Measurements from ENCODE around the gene NEUROD6. TPM values are rescaled to one million over a fixed set of nuclear protein-coding genes. Genes with fewer than 3 reads are reported as not detected.
A peak's percentile ranks its signal among the peaks of the same experiment; 100 is the strongest.

NEUROD6 gene
- total RNA-seq, 6 donors from 2014 or later, result not detected

DNA sequence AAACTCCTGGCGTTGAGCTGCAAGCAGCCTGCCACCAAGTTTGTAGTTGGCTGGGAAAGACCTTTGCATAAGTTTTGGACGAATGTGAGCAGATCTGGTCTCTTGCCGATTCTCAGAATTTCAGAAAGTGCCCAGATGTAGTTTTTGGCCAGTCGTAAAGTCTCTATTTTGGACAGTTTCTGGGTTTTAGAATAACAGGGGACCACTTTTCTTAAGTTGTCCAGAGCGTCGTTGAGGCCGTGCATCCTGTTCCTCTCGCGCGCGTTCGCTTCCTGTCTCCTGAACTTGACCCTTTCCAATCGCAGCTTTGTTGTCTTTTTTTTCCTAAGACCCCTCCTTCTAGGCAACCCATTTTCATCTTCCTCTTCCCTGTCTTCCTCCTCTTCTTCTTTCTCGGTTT, 1.8 kb downstream of the NEUROD6 start:
- 51 to 56% methylated on average over 14 of the region's 14 CpGs for WGBS, 2 donors
- Histone ChIP-seq H3K9me3 (no peaks in the 10 kb centered on the region), H3K27me3 (peaks cover 0 to 10% (median 3%) of the 10 kb centered on the region in 4 donors), H3K4me1 (peaks cover 0 to 10% (median 6%) of the 10 kb centered on the region in 4 donors), H3K4me3 (no peak overlapping the region), H3K36me3 (no peaks in the 10 kb centered on the region), H3K27ac (no peak overlapping the region)
- DNase-seq (no peak), ATAC-seq (ENCODE audit: low FRiP score in 2 of 2) (no peak)
- TF ChIP-seq POLR2A (IDR thresholded peaks at IDR 0.05) (no peak), EP300 (IDR thresholded peaks at IDR 0.05) (no peak), CTCF (IDR thresholded peaks at IDR 0.05) (no peak), POLR2AphosphoS5 (IDR thresholded peaks at IDR 0.05) (no peak)

DNA sequence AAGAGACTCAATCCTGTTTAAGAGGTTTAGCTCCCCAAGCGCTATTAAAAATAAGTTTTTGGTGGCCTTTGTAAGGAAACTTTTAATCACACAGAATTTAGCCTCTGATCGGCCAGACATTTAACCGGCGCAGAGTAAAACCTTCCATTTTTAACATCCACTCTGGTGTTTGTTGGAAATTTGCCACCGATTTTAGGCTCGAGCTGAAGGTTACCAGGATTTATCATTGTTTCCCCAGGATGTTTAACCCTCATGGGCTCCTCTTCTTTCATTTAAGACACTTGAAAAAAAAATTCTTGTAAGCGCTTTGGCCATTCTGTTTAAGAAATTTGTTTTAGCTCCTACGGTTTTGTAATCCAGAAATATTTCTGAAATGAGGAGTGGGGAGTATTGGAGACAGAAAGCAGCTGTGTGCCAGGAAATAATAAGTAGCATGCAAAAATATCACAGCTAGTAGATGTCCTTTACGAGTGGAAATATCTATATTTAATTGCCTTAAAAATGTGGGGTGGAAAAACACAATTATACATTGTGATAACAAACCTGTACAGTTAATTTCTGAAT, 3.4 kb downstream of the NEUROD6 start:
- TF ChIP-seq POLR2AphosphoS5 (IDR thresholded peaks at IDR 0.05) (no peak), EP300 (IDR thresholded peaks at IDR 0.05) (no peak)
- peaks cover 0 to 10% (median 3%) of the 10 kb centered on the region in 4 donors for H3K27me3 ChIP-seq
- no peak for ATAC-seq (ENCODE audit: low FRiP score in 2 of 2)
- WGBS, 2 donors, result 59 to 62% methylated on average over 9 of the region's 9 CpGs
- peak overlapping the region in 1 of 4 donors; percentile 2 for H3K4me3 ChIP-seq
- H3K4me1 ChIP-seq, result peaks cover 0 to 10% (median 6%) of the 10 kb centered on the region in 4 donors
- H3K27ac ChIP-seq, result no peak overlapping the region
- H3K36me3 ChIP-seq, result no peaks in the 10 kb centered on the region
- H3K9me3 ChIP-seq, result no peaks in the 10 kb centered on the region
- DNase-seq, result no peak

DNA sequence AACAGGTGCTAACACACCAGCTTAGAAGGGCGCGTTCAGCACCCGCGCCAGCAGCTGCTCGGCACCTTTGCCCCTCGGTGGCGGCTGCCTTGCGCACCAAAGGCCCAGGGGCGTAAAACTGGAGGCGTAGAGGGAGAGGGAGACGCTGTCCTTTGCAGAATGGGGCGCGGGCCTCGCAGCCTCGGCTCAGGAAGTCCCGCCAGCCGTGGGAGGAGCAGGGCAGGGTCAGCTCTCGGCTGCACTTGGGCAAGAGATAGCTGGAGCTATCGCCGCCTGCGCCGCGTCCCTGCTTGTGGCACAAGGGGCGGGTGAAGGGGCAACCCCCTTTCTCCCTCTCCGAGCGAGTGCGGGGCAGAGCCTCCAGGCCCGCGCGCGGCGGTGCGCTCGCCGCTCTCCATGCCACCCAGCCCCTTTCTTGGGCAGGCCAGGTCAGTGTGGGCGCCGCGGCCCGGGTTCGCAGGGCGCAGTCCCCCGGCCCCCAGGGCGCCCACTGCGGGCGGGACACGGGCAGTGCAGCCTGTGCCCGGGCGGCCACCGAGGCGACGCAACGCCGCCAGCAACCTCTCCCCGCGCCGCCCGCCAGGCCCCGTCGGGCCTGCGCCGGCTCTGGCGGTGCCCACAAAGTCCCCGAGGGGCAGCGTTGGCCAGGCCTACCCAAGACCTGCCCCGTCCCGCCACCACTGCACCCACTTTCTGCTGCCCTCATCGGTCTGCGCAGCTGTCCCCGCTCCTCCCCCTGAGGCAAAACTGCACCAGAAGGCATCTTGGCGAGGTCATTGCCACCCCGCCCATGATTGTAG, 4.1 kb downstream of the NEUROD6 start:
- Histone ChIP-seq H3K27ac (peak overlapping the region in 1 of 4 donors; percentile 35), H3K9me3 (no peaks in the 10 kb centered on the region), H3K27me3 (peaks cover 0 to 10% (median 3%) of the 10 kb centered on the region in 4 donors), H3K4me3 (peak overlapping the region in 3 of 4 donors; percentile 2 to 29 (median 18)), H3K4me1 (peaks cover 0 to 10% (median 6%) of the 10 kb centered on the region in 4 donors), H3K36me3 (no peaks in the 10 kb centered on the region)
- peak in 1 of 2 donors; percentile 82 for DNase-seq
- TF ChIP-seq EP300 (IDR thresholded peaks at IDR 0.05) (no peak), CTCF (IDR thresholded peaks at IDR 0.05) (peak in 2 of 6 experiments; percentile 15 to 29)
- 18% methylated on average over 26 of the region's 71 CpGs; no CpG with 5 or more reads in 1 of the 2 donors for WGBS, 2 donors
- peak; percentile 42 to 49 for ATAC-seq (ENCODE audit: low FRiP score in 2 of 2)

GRCh38 chr7:31335884-31336201, 4.7 kb downstream of the NEUROD6 start:
- 21 to 35% methylated on average over 8 to 12 of the region's 12 CpGs for WGBS, 2 donors

More at GRCh38 chr7:31335884-31336201, 4.7 kb downstream of the NEUROD6 start:
- Histone ChIP-seq H3K27ac (no peak overlapping the region), H3K36me3 (no peaks in the 10 kb centered on the region), H3K4me1 (peaks cover 0 to 10% (median 6%) of the 10 kb centered on the region in 4 donors), H3K9me3 (no peaks in the 10 kb centered on the region), H3K27me3 (peaks cover 0 to 10% (median 3%) of the 10 kb centered on the region in 4 donors), H3K4me3 (peak overlapping the region in 3 of 4 donors; percentile 2 to 29 (median 18))
- ATAC-seq (ENCODE audit: low FRiP score in 2 of 2) (peak in 1 of 2 donors; percentile 9), DNase-seq (no peak)
- no peak for TF ChIP-seq POLR2A (IDR thresholded peaks at IDR 0.05)
- TF ChIP-seq EP300 (IDR thresholded peaks at IDR 0.05), result no peak
- TF ChIP-seq POLR2AphosphoS5 (IDR thresholded peaks at IDR 0.05), result no peak
- no peak for TF ChIP-seq CTCF (IDR thresholded peaks at IDR 0.05)
